HepG2 (cell line): ENCODE data around the gene NUBPL.
"Not testable (repeated sequence)": the region's sequence is repeated elsewhere in the genome, so short reads cannot be mapped to it uniquely, and the experiment has no call there.

Experiments
- CHD4 ChIP-seq: fragments of 200-600 bp; sonication (generic); IDR thresholded peaks from 2 replicates; pipeline ENCODE4 v1.7.0; 2017; ENCODE audit warnings: mild to moderate bottlenecking, low read length, borderline replicate concordance
- CTCF ChIP-seq: sonication (generic); formaldehyde crosslinking; IDR thresholded peaks from 2 replicates; pipeline ENCODE4 v1.5.0; 2020; ENCODE audit warnings: mild to moderate bottlenecking, missing genetic modification reagents, moderate library complexity
- GABPA ChIP-seq, 2 experiments: IDR thresholded peaks; 2 replicates each; pipeline ENCODE4 v1.6.1; 2011 to 2016; ENCODE audit warnings: low read depth in 2 of 2, low read length in 1 of 2, missing biosample characterization in 1 of 2, missing genetic modification characterization in 1 of 2
- MAZ ChIP-seq, 2 experiments: sonication (generic) in 1 of 2; formaldehyde crosslinking in 1 of 2; IDR thresholded peaks; 2 replicates each; pipeline versions ENCODE4 v1.5.0 to v1.6.1; 2012 to 2020; ENCODE audit warnings: low read depth in 2 of 2, mild to moderate bottlenecking in 2 of 2, borderline replicate concordance in 1 of 2, improper control_type of control experiment in 1 of 2, low read length in 1 of 2, missing genetic modification reagents in 1 of 2, moderate library complexity in 1 of 2
- NFE2L1 ChIP-seq: sonication (generic); formaldehyde crosslinking; IDR thresholded peaks from 2 replicates; pipeline ENCODE4 v1.4.0; 2020; ENCODE audit warnings: missing genetic modification reagents, mild to moderate bottlenecking, borderline replicate concordance
- NR2F6 ChIP-seq, 2 experiments: IDR thresholded peaks; 2 replicates each; pipeline ENCODE4 v1.6.1; 2016; ENCODE audit warnings: antibody characterized with exemption in 1 of 2, mild to moderate bottlenecking in 1 of 2
- PHF21A ChIP-seq: sonication (generic); formaldehyde crosslinking; IDR thresholded peaks from 2 replicates; pipeline ENCODE4 v1.5.0; 2020; ENCODE audit warnings: mild to moderate bottlenecking, missing genetic modification reagents
- SP2 ChIP-seq: sonication (generic); formaldehyde crosslinking; IDR thresholded peaks from 2 replicates; pipeline ENCODE4 v1.5.1; 2020; ENCODE audit warnings: mild to moderate bottlenecking, missing genetic modification reagents
- ZNF264 ChIP-seq: sonication (generic); formaldehyde crosslinking; IDR thresholded peaks from 2 replicates; pipeline ENCODE4 v1.4.0; 2020; ENCODE audit warnings: missing genetic modification reagents
- ZXDC ChIP-seq: sonication (generic); formaldehyde crosslinking; IDR thresholded peaks from 2 replicates; pipeline ENCODE4 v1.5.0; 2020; ENCODE audit warnings: mild to moderate bottlenecking, missing genetic modification reagents

- not testable (repeated sequence) for TF ChIP-seq SP2; NFE2L1 (CRISPR knock-in tag); ZXDC (CRISPR knock-in tag); MAZ (IDR thresholded peaks at IDR 0.05; ENCODE audit: borderline replicate concordance, low read depth, low read length); MAZ (CRISPR knock-in tag; IDR thresholded peaks at IDR 0.05; ENCODE audit: low read depth); NR2F6 (IDR thresholded peaks at IDR 0.05); NR2F6 (CRISPR knock-in tag; IDR thresholded peaks at IDR 0.05); ZNF264; CTCF (CRISPR knock-in tag); PHF21A (CRISPR knock-in tag); GABPA (IDR thresholded peaks at IDR 0.05; ENCODE audit: low read depth, low read length); GABPA (CRISPR knock-in tag; IDR thresholded peaks at IDR 0.05; ENCODE audit: low read depth); CHD4
These were observed 236.7 kb downstream of the NUBPL start for GRCh38 chr14:31797946-31798345.
